NCI-H1417 treated with DMSO at 0.1 percent for 48 hours (cell line): ENCODE data around the gene PTPN14.

ENCODE experiments used
- DNase-seq: peaks from one replicate; lab custom pipeline; 2025; lab: John Stamatoyannopoulos, UW

The PTPN14 gene

GRCh38 chr1:214454569-214455396, 96.6 kb downstream of the PTPN14 start:
- DNase-seq: no peak

GRCh38 chr1:214453109-214453722, 98.2 kb downstream of the PTPN14 start:
- DNase-seq: no peak

- DNase-seq: no peak
Observed at GRCh38 chr1:214452152-214452784, 99.1 kb downstream of the PTPN14 start.

GRCh38 chr1:214451596-214451995, 99.8 kb downstream of the PTPN14 start:
- no peak for DNase-seq

GRCh38 chr1:214449371-214449770, 102.0 kb downstream of the PTPN14 start:
- DNase-seq: no peak

GRCh38 chr1:214448536-214448935, 102.9 kb downstream of the PTPN14 start:
- no peak for DNase-seq

GRCh38 chr1:214447557-214447871, 103.9 kb downstream of the PTPN14 start:
- DNase-seq: no peak

- DNase-seq: no peak
Observed at GRCh38 chr1:214446772-214447556, 104.4 kb downstream of the PTPN14 start.

- no peak for DNase-seq
Observed at GRCh38 chr1:214445831-214446614, 105.4 kb downstream of the PTPN14 start.

- no peak for DNase-seq
Observed at GRCh38 chr1:214445199-214445598, 106.2 kb downstream of the PTPN14 start.

GRCh38 chr1:214444182-214444939, 107.0 kb downstream of the PTPN14 start:
- DNase-seq: no peak

- DNase-seq: no peak
Observed at GRCh38 chr1:214441119-214441518, 110.3 kb downstream of the PTPN14 start.

- DNase-seq: no peak
Observed at GRCh38 chr1:214440219-214440965, 111.0 kb downstream of the PTPN14 start.

- peak; percentile 67 for DNase-seq
Observed at GRCh38 chr1:214439352-214440119, 111.9 kb downstream of the PTPN14 start.

GRCh38 chr1:214438530-214438929, 112.9 kb downstream of the PTPN14 start:
- no peak for DNase-seq

- no peak for DNase-seq
Observed at GRCh38 chr1:214438075-214438474, 113.3 kb downstream of the PTPN14 start.

- DNase-seq: no peak
Observed at GRCh38 chr1:214435867-214436266, 115.5 kb downstream of the PTPN14 start.

- no peak for DNase-seq
Observed at GRCh38 chr1:214432245-214432644, 119.2 kb downstream of the PTPN14 start.
